HepG2 (cell line): ENCODE results near the gene ARL4D. TPM values are rescaled to one million over a fixed set of nuclear protein-coding genes. Genes with fewer than 3 reads are reported as not detected.

Source experiments
- AHR ChIP-seq: IDR thresholded peaks from 2 replicates; pipeline ENCODE4 v1.6.1; 2018; ENCODE audit warnings: missing genetic modification reagents, missing compliant biosample characterization
- FLYWCH1 ChIP-seq: sonication (generic); formaldehyde crosslinking; IDR thresholded peaks from 2 replicates; pipeline ENCODE4 v1.8.1; 2023; ENCODE audit warnings: mild to moderate bottlenecking, missing genetic modification reagents
- HOXD1 ChIP-seq: sonication (generic); formaldehyde crosslinking; IDR thresholded peaks from 2 replicates; pipeline ENCODE4 v1.5.0; 2020; ENCODE audit warnings: missing genetic modification reagents
- MXD4 ChIP-seq: IDR thresholded peaks from 2 replicates; pipeline ENCODE4 v1.6.1; 2016; ENCODE audit warnings: mild to moderate bottlenecking, missing biosample characterization, missing genetic modification reagents
- NFKBIZ ChIP-seq: IDR thresholded peaks from 2 replicates; pipeline ENCODE4 v1.6.1; 2018; ENCODE audit warnings: missing genetic modification reagents, missing compliant biosample characterization
- PAWR ChIP-seq: sonication (generic); formaldehyde crosslinking; IDR thresholded peaks from 2 replicates; pipeline ENCODE4 v1.4.0; 2020; ENCODE audit warnings: missing genetic modification reagents, mild to moderate bottlenecking, borderline replicate concordance
- SALL1 ChIP-seq: sonication (generic); formaldehyde crosslinking; IDR thresholded peaks from 2 replicates; pipeline ENCODE4 v1.8.0; 2022; ENCODE audit warnings: mild to moderate bottlenecking, missing genetic modification reagents
- SATB2 ChIP-seq: sonication (generic); formaldehyde crosslinking; IDR thresholded peaks from 2 replicates; pipeline ENCODE4 v1.5.0; 2020; ENCODE audit warnings: missing genetic modification reagents
- SKIL ChIP-seq: sonication (generic); formaldehyde crosslinking; IDR thresholded peaks from 2 replicates; pipeline ENCODE4 v1.8.0; 2022; ENCODE audit warnings: missing genetic modification reagents, mild to moderate bottlenecking, moderate library complexity, borderline replicate concordance
- SSRP1 ChIP-seq: IDR thresholded peaks from 2 replicates; pipeline ENCODE4 v1.6.1; 2016; ENCODE audit warnings: control low read depth
- TARDBP ChIP-seq: sonication (generic); formaldehyde crosslinking; IDR thresholded peaks from 2 replicates; pipeline ENCODE4 v1.8.0; 2022; ENCODE audit warnings: mild to moderate bottlenecking, missing genetic modification reagents
- ZBTB3 ChIP-seq: sonication (generic); formaldehyde crosslinking; IDR thresholded peaks from 2 replicates; pipeline ENCODE4 v1.4.0; 2020; ENCODE audit warnings: low read depth, mild to moderate bottlenecking, moderate library complexity, missing genetic modification reagents, borderline replicate concordance
- ZNF17 ChIP-seq: sonication (generic); formaldehyde crosslinking; IDR thresholded peaks from 2 replicates; pipeline ENCODE4 v1.5.0; 2020; ENCODE audit warnings: mild to moderate bottlenecking, missing genetic modification reagents
- ZNF326 ChIP-seq: sonication (generic); formaldehyde crosslinking; IDR thresholded peaks from 2 replicates; pipeline ENCODE4 v1.4.0; 2020; ENCODE audit warnings: missing genetic modification reagents, borderline replicate concordance
- ZNF510 ChIP-seq: sonication (generic); formaldehyde crosslinking; IDR thresholded peaks from 2 replicates; pipeline ENCODE4 v1.4.0; 2020; ENCODE audit warnings: low read depth, mild to moderate bottlenecking, missing genetic modification reagents
- ZNF704 ChIP-seq: sonication (generic); formaldehyde crosslinking; IDR thresholded peaks from 2 replicates; pipeline ENCODE4 v1.8.1; 2023; ENCODE audit warnings: mild to moderate bottlenecking, inconsistent platforms, moderate library complexity, missing genetic modification reagents, borderline replicate concordance
- ZUFSP ChIP-seq: sonication (generic); formaldehyde crosslinking; IDR thresholded peaks from 2 replicates; pipeline ENCODE4 v1.9.0; 2021; ENCODE audit warnings: missing genetic modification reagents, mild to moderate bottlenecking, borderline replicate concordance
- polyA plus RNA-seq, 8 experiments: library from polyadenylated mRNA; depleted of rRNA in 3 of 8; stranded (reverse) in 7 of 8; unstranded in 1 of 8; fragments of >200 nt; fragmentation: Illumina TruSeq in 4 of 8; extraction: Trizol in 4 of 8; gene quantifications; 2 replicates each; pipeline versions ENCODE4 v1.2.1 to v1.2.3, GENCODE V29; 2011 to 2016; ENCODE audit warnings: low read depth in 4 of 8, missing spikeins in 1 of 8, mixed read lengths in 1 of 8; ENCODE audit not compliant: insufficient read depth in 1 of 8
- total RNA-seq, 5 experiments: library from RNA; depleted of rRNA; stranded (reverse); fragments of >200 nt; fragmentation: Illumina TruSeq; extraction: Trizol; gene quantifications; 2 replicates each; pipeline ENCODE4 v1.2.3, GENCODE V29; 2016; ENCODE audit warnings: low read depth in 1 of 5
- TF ChIP-seq, protein P1 (sequence below): sonication (generic); formaldehyde crosslinking; IDR thresholded peaks from 2 replicates; pipeline ENCODE4 v1.4.0; 2020; ENCODE audit warnings: missing genetic modification reagents, borderline replicate concordance
- TF ChIP-seq, protein P2 (sequence below): sonication (generic); formaldehyde crosslinking; IDR thresholded peaks from 2 replicates; pipeline ENCODE4 v1.8.0; 2022; ENCODE audit warnings: mild to moderate bottlenecking, missing genetic modification reagents, moderate library complexity

The ARL4D gene
- total and polyA plus RNA-seq, 2 of the 13 experiments (the other 11 are each of a cell fraction or from before 2014, with no cell fraction given) = 9.0 to 25.9 TPM

DNA sequence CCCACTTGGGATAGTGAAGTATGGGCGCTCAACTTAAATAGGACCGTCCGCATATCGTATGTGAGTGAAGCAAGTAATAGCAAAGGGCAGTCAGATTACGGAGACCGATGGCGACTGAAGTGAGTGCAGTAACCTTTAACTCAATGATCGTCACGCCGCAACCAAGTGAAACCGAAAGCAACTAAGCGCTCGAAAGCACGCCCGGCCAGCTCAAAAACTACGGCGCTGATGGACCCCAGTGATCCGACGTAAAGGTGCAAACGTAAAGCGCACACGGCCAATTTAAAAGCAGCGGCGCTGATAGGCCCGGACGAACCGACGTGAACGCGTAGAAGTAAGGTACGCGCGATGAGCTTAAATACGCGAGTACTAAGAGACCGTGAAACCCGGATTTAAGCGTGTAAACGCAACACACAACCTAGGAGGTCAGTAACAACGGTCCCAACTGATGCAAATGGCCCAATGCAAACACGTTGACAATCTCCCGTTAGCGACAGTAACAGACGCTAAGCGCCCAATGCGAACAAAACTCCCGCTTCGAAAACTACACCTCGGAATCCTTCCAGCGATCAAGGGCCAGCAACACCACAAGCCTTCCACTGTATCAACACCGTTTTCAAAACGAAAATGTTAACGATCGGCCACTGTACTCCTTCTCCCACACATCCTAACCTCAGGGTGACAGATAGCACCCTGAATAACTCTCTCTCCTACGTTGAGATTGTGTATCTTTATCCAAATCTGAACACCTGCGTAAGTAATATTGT, 37.9 kb upstream of the ARL4D start (continued):
- TF ChIP-seq FLYWCH1 (CRISPR knock-in tag) = peak; percentile 97; the same call in 1 of the 2 replicates
- TF ChIP-seq TARDBP = peak; percentile 99
- no peak for TF ChIP-seq ZNF17
- TF ChIP-seq PAWR (CRISPR knock-in tag) = 0 out of 2 replicates have a peak, but pooled peaks have one; percentile 77
- TF ChIP-seq SALL1 (CRISPR knock-in tag) = peak; percentile 92
- no peak for TF ChIP-seq ZNF510 (CRISPR knock-in tag)
- TF ChIP-seq SKIL (CRISPR knock-in tag) = peak; percentile 67; the same call in 1 of the 2 replicates
- TF ChIP-seq AHR = peak; percentile 63
- TF ChIP-seq, protein P1, sequence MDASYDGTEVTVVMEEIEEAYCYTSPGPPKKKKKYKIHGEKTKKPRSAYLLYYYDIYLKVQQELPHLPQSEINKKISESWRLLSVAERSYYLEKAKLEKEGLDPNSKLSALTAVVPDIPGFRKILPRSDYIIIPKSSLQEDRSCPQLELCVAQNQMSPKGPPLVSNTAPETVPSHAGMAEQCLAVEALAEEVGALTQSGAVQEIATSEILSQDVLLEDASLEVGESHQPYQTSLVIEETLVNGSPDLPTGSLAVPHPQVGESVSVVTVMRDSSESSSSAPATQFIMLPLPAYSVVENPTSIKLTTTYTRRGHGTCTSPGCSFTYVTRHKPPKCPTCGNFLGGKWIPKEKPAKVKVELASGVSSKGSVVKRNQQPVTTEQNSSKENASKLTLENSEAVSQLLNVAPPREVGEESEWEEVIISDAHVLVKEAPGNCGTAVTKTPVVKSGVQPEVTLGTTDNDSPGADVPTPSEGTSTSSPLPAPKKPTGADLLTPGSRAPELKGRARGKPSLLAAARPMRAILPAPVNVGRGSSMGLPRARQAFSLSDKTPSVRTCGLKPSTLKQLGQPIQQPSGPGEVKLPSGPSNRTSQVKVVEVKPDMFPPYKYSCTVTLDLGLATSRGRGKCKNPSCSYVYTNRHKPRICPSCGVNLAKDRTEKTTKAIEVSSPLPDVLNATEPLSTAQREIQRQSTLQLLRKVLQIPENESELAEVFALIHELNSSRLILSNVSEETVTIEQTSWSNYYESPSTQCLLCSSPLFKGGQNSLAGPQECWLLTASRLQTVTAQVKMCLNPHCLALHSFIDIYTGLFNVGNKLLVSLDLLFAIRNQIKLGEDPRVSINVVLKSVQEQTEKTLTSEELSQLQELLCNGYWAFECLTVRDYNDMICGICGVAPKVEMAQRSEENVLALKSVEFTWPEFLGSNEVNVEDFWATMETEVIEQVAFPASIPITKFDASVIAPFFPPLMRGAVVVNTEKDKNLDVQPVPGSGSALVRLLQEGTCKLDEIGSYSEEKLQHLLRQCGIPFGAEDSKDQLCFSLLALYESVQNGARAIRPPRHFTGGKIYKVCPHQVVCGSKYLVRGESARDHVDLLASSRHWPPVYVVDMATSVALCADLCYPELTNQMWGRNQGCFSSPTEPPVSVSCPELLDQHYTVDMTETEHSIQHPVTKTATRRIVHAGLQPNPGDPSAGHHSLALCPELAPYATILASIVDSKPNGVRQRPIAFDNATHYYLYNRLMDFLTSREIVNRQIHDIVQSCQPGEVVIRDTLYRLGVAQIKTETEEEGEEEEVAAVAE = peak; percentile 96; the same call in 1 of the 2 replicates
- no peak for TF ChIP-seq ZNF326 (CRISPR knock-in tag)
- TF ChIP-seq ZUFSP (CRISPR knock-in tag) = no peak
- TF ChIP-seq ZBTB3 = peak; percentile 82; the same call in 1 of the 2 replicates
- peak; percentile 57; the same call in 1 of the 2 replicates for TF ChIP-seq SATB2
- TF ChIP-seq SSRP1 (CRISPR knock-in tag) = no peak
- peak; percentile 95 for TF ChIP-seq HOXD1
- peak; percentile 92; the same call in 1 of the 2 replicates for TF ChIP-seq ZNF704
- TF ChIP-seq, protein P2, sequence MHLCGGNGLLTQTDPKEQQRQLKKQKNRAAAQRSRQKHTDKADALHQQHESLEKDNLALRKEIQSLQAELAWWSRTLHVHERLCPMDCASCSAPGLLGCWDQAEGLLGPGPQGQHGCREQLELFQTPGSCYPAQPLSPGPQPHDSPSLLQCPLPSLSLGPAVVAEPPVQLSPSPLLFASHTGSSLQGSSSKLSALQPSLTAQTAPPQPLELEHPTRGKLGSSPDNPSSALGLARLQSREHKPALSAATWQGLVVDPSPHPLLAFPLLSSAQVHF (CRISPR knock-in tag) = peak; percentile 99
- 0 out of 2 replicates have a peak, but pooled peaks have one; percentile 40 for TF ChIP-seq MXD4 (CRISPR knock-in tag)
- TF ChIP-seq NFKBIZ (CRISPR knock-in tag) = peak; percentile 98
